GM19324 (cell line): ENCODE measurements around the gene B3GALNT2.

Experiments
- ATAC-seq: cut with Tn5 transposase; IDR thresholded peaks from one replicate; pipeline ENCODE4 v1.9.1; 2021; ENCODE audit warnings: mild to moderate bottlenecking, moderate library complexity; ENCODE audit not compliant: unreplicated experiment, low FRiP score

B3GALNT2 gene

DNA sequence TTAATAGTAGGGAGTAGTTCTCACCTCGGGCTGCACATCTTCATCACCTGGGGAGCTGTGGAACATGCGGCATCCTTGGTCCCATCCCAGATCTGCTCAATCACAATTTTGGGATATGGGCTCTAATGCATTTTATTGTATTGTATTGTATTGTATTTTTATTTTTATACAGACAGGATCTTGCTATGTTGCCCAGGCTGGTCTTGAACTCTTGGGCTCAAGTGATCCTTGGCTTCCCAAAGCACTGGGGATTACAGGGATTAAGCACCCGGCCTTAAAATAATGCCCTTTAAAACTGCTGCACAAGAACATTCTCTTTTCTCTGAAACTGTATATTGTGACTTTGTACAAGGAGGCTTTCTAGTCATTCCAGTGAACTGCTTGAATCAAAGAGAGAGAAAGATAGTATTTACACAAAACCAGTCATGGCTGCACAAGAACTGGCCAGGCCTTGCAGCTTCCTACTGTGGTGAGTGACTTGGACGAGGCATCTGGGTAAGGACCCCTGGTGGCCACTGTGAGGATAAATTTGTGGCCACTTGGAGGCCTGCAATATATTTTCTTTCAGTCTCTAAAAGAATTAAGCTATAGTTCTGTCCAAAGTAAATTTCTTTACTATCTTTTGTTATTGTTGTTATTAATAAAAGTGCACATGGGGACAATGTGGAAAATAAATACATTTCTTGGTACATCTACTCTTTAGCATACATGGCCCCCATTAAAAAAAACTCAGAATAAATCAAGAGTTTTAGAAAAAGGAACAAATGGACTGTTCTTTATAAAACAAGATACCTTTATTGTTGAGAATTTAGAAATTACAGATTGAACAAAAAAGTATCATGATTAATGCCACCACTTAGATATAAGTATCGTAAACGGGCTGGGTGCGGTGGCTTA lies 89.0 kb downstream of the B3GALNT2 start:
- no peak for ATAC-seq

DNA sequence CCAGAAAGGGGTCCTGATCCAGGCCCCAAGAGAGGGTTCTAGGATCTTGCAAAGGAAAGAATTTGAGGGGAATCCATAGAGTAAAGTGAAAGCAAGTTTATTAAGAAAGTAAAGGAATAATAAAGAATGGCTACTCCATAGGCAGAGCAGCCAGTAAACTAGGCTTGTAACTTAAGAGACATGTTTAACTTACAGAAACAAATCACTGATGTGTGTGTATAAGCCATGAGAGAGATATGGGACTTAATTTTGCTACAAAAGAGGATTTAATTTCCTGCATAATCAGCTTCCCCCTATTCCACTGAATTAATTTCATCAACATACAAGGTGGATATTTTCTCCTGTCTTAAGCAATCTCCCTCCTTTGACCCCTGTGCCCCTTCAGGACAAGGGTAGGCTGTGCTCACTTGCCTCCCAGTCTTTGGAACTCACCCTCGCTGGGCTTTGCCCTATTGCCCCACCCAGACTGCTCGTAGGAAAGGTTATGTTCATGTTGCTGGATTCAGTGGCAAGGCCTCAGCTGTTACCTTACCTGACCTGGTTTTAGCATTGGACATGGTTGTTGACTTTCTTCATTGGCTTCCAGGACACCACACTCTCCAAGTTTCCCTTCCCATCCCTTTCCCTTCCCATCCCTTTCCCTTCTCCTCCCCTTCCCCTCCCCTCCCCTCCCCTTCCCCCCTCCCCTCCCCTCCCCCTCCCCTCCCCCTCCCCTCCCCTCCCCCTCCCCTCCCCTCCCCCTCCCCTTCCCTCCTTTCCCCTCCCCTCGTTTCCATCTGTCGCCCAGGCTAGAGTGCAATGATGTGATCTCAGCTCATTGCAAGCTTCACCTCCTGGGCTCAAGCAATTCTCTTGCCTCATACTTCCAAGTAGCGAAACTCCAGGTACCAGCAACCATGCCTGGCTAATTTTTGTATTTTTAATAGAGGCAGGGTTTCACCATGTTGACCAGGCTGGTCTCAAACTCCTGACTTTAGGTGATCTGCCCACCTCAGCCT lies 92.5 kb downstream of the B3GALNT2 start:
- ATAC-seq, result no peak

DNA sequence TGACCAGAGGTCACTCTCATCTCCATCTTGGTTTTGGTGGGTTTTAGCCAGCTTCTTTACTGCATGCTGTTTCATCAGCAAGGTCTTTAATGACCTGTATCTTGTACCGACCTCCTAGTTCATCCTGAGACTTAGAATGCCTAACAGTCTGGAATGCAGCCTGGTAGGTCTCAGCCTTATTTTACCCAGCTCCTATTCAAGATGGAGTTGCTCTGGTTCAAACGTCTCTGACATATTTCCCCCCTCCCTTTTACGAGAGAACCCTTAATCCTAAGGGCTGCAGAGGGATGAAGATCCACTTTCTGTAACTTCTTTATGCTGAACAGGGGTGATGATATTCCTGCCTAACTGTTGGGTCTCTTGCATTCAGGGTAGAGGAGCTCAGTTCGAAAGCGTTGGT lies 93.8 kb downstream of the B3GALNT2 start:
- no peak for ATAC-seq

DNA sequence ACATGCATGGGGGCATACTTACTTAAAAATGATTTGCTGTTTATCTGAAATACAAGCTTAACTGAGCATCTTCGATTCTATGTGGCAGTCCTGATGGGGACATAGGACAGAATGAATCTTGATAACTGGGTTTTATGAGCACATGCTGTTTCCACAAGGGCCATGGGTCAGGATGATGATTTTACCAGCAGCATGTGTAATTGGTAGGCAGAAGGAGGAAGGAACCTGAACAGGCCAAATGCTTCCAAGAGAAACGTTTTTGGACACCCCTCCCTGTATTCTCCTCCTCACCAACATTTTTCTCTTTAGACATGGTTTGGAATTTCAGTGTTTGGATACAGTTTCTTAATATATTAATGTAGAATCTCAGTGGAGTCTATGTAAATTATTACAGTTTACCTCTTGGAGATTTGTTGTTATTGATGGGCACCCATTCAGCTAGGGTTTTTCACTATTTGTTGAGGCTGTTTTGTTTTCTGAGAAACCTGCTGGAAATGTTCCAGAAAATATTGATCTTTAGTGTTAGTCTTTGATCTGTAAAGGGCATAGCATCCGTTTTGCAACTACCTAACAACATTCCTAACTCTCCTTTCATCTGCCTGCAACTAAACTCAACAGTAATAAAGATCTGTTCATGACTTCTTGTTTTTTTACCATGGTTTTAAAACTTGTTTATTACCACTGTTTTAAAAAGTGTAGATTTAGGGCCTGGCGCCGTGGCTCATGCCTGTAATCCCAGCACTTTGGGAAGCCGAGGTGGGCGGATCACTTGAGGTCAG lies 95.0 kb downstream of the B3GALNT2 start:
- ATAC-seq, result no peak

DNA sequence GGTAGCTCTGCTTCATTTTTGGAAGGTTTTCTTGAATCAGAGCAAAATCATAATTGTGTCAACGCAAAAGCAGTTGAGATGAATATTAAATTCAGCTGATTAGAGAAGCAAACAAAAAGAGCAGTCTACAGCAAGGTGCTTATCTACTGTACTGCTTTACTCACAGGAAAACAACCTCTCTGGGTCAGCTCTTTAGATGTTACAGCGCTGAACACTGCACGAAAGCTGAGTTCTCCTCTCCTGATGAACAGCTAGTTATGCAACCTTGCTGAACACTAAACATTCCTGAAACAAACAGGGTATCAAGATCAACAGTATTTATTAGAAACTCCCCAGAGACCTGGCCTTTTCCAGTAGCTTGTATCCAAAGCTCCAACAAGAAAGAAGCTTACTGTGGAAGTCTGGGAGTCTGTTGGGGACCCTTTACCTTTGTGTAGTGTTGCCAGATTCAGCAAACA lies 95.7 kb downstream of the B3GALNT2 start:
- ATAC-seq, result no peak

DNA sequence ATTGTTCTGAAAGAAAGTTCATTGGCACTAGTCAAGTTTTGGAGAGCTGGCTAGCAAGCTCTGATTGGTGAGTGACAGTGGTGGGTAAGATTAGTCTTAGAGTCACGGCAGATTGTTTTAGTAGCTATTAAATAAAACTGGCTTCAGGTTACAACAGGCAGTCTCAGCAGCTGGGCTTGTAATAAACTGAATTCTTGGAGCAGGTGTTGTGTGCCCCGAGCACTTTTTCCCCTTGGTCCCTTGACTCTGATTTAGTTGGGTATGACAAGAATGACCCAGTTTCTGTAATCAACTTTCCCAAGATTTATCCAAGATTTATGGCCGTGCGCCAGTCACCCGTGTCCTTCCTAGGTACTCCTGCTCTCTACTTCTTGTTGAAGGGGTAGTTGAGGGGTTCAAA lies 96.8 kb downstream of the B3GALNT2 start:
- ATAC-seq, result no peak

DNA sequence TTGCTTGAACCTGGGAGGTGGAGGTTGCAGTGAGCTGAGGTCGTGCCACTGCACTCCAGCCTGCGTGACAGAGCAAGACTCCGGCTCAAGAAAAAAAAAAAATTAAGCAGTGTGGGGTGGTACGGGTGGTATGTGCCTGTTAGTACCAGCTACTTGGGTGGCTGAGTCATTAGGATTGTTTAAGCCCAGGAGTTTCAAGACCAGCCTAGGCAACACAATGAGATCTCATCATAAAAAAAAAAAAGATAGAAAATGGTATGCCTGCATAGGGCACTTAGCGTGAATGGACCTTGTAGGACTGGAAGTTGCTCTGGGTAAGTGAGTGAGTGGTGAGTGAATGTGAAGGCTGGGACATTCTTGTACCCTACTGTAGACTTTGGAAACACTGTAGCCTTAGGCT lies 100.1 kb downstream of the B3GALNT2 start:
- ATAC-seq, result no peak

DNA sequence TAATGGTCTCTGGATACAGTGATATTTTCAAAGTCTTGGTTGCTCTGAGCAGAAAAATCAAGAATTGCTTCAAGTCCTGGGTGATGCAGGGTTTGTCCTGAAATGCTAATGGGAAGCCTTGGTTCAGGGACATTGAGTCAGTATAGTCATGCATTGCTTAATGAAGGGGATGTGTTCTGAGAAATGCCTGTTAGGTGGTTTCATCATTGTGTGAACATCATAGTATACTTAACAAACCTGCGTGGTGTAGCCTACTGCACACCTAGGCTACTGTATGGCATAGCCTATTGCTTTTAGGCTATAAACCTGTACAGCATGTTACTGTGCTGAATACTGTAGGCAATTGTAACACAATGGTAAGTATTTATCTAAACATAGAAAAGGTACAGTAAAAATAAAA lies 100.7 kb downstream of the B3GALNT2 start:
- no peak for ATAC-seq

DNA sequence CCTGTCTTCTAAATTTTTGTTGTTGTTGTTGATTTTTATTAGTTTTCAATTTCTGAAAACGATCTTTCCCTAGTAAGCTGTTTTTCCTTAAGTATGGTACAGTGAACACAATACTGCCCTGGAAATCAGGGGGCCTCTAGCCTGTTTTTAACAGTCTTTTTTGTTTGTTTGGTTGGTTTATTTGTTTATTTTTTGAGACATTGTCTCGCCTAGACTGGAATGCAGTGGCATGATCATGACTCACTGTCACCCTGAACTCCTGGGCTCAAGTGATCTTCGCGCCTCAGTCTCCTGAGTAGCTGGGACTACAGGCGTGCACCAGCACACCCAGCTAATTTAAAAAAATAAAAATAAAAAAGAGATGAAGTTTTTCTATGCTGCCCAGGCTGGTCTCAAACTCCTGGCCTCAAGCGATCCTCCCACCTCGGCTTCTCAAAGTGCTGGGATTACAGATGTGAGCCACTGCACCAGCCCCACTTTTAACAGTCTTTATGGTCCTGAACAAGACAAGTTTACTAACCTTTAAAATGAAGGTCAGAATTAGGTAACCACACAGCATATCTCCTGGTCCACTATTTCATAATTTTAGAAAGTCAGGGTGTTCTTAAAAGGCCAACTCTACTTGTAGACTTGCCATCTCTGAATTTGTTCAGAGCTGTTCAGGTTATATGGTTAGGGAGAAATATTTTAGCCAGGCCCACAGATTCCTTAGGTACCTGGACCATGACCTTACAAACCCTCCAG lies 101.6 kb downstream of the B3GALNT2 start:
- ATAC-seq, result no peak

DNA sequence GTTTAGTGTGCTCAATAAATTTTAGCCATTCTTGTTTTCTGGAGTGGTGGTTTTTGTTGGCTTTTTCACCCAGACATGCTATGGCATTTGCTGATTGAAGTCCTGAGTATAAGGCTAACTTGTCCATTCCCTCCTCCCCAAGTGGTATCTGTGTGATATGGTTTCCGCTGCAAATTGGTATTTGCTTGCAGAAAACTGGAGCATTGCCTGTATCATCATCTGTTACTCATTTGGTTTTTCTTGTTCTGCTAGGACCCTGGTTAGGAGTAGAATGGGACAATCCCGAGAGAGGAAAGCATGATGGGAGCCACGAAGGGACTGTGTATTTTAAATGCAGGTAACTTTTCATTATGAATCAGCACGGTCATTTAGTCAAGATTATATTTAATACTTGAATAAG lies 103.0 kb downstream of the B3GALNT2 start:
- ATAC-seq, result no peak
